ENCODE results near the gene ZFPM1.
"Not testable (repeated sequence)": the region's sequence is repeated elsewhere in the genome, so short reads cannot be mapped to it uniquely, and the experiment has no call there.

The ZFPM1 gene

DNA sequence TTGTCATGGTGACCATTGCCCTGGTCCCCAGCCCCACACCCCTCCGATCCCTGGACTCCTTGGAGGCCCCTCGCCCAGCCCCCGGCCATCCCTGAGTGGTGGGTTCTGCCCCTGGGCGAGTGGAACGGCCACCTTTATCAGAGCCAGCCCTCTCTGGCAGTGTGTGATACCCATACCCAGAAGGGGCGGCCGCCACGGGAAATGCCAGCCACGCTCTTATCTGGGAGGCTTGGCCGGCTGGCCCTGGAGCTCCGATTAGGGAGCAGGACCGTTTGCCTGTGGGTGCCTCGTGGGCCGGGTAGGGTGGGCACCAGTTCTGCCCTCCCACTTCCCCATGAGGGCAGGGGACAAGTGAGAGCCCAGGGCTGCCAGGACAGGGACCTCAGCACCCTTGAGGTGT is 58.8 kb downstream of the ZFPM1 start:
- Histone ChIP-seq H3K9ac (ENCODE audit: low read depth, low read length) (no peak overlapping the region), H3K4me1 (ENCODE audit: control insufficient read depth, insufficient read depth, low read length) (no peaks in the 10 kb centered on the region), H3K4me3 (ENCODE audit: low read length) (no peak overlapping the region), H3K27me3 (ENCODE audit: control insufficient read depth, insufficient read depth, low read length) (no peaks in the 10 kb centered on the region), H3K4me2 (ENCODE audit: low read length) (no peak overlapping the region), H3K9me3 (replicated peaks; ENCODE audit: low read length) (no peaks in the 10 kb centered on the region), H3K36me3 (ENCODE audit: insufficient read depth, low read length) (no peaks in the 10 kb centered on the region)

DNA sequence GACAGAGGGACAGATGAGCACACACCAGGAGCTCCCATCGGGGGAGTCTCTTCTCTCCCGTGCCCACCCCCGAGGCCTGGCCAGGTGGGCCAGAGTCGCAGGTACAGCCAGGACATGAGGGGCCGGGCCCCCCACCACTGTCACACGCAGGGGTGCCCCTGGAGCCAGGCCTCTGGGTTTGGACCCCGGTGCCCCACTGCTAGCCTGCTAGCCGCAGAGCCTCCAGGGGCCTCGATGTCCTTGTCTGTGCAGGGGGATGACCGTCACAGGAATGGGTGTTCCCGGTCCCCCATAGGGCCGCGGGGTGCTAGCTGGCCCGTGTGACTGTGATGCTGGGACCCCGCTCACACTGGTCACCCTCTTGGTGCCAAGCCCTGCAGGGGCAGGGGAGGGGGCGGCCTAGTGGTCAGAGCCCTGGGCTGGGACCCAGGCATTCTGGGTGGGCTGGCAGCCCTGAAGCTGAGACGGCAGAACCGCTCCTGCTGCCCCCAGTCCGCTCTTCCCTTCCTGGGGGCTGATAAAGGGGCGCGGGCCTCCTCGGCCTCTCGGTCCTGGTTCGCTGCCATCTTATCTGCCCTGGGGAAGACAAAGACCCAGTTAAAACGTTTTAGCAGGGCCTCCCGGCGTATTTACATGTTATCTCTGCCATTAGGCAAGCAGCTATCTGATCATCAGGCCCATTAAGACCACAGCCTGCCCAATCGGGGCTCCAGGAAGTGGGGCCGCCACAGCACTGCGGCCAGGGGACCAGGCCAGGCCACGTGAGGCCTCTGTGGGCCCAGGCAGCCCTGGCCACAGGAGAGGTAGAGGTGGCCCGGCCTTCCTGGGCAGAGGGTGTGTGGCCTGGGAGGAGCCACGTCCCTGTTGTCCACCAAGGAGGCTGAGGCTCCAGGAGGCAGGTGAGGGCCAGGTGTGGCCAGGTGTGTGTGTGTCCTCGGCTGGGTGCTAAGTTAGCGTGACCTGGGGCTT is 59.9 kb downstream of the ZFPM1 start:
- Histone ChIP-seq H3K36me3 (ENCODE audit: insufficient read depth, low read length) (no peaks in the 10 kb centered on the region), H3K27me3 (ENCODE audit: control insufficient read depth, insufficient read depth, low read length) (no peaks in the 10 kb centered on the region), H3K4me1 (ENCODE audit: control insufficient read depth, insufficient read depth, low read length) (no peaks in the 10 kb centered on the region), H3K4me3 (ENCODE audit: low read length) (no peak overlapping the region), H3K9me3 (replicated peaks; ENCODE audit: low read length) (no peaks in the 10 kb centered on the region), H3K4me2 (ENCODE audit: low read length) (no peak overlapping the region), H3K9ac (ENCODE audit: low read depth, low read length) (no peak overlapping the region)

DNA sequence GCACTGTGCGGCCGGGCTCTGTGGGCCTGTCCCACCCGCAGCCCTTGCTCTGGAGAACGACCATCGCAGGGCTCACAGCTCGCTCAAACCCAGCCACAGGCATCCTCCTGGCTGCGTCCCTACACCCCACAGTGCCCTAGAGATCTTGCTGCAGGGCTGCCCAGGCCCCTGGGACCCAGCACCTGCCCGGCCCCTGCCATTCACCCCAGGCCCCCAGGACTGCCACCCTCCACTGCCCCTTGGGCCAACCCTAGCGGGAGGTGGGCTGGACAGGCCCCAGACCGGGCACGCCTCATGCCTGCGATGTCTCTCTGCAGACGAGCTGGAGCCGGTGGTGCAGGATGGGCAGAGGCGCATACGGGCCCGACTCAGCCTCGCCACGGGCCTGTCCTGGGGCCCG is 61.0 kb downstream of the ZFPM1 start:
- H3K9me3 ChIP-seq (replicated peaks; ENCODE audit: low read length), result no peaks in the 10 kb centered on the region
- no peaks in the 10 kb centered on the region for H3K4me1 ChIP-seq (ENCODE audit: control insufficient read depth, insufficient read depth, low read length)
- H3K36me3 ChIP-seq (ENCODE audit: insufficient read depth, low read length), result no peaks in the 10 kb centered on the region
- no peak overlapping the region for H3K4me3 ChIP-seq (ENCODE audit: low read length)
- no peak overlapping the region for H3K9ac ChIP-seq (ENCODE audit: low read depth, low read length)
- H3K27me3 ChIP-seq (ENCODE audit: control insufficient read depth, insufficient read depth, low read length), result no peaks in the 10 kb centered on the region
- no peak overlapping the region for H3K4me2 ChIP-seq (ENCODE audit: low read length)

DNA sequence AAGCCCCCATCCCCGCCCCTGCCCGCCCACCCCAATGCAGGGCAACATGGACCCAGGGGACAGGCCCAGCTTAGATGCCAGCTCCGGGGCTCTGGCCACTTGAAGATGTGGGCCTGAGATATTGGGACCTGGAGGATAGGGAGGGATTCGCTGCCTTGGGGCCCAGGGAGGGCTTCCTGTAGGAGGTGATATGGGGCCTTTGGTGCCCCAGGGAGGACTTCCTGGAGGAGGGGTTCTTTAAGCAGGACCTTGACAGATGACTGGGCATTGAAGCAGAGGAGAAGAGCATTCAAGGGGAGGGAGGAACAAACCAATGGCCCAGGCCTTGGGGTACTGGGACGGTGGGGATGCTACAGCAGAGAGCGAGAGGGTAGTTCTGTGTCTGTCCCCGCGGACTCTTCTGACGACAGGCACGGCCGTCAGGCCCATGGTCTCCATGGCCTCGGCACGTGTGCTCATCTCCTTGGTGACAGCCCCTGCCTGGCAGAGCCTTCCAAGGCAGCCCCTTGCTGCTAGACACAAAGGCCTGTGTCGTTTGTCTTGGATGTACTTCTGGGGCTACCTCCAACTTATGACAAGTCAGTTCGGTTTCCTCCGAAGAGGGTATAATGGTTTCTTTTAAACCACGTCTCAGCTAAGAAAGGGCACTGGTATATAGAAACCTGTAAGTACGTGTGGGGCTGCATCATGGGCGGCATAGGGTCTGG is 61.6 kb downstream of the ZFPM1 start:
- H3K9ac ChIP-seq (ENCODE audit: low read depth, low read length), result no peak overlapping the region
- H3K9me3 ChIP-seq (replicated peaks; ENCODE audit: low read length), result no peaks in the 10 kb centered on the region
- H3K36me3 ChIP-seq (ENCODE audit: insufficient read depth, low read length), result no peaks in the 10 kb centered on the region
- no peaks in the 10 kb centered on the region for H3K27me3 ChIP-seq (ENCODE audit: control insufficient read depth, insufficient read depth, low read length)
- H3K4me1 ChIP-seq (ENCODE audit: control insufficient read depth, insufficient read depth, low read length), result no peaks in the 10 kb centered on the region
- H3K4me2 ChIP-seq (ENCODE audit: low read length), result no peak overlapping the region
- H3K4me3 ChIP-seq (ENCODE audit: low read length), result no peak overlapping the region

DNA sequence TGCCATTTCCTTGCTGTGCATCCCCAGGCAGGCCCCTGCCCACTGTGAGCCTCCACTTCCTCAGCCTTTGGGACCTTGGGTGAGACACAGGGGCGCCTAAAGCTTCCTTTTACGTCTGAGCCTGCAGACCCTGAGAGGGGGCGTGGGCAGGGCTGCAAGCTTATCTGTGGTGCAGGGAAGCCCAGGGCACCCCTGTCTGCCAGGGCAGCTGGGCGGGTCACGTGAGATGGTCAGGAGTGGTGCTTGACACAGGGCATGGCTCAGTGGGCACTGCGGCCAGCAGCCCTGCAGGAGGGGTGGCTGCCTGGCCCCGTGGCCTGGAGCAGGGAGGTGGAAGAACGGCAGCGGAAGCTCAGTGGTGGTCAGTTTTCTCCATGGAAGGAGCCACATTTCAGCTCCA is 62.3 kb downstream of the ZFPM1 start:
- H3K27me3 ChIP-seq (ENCODE audit: control insufficient read depth, insufficient read depth, low read length), result no peaks in the 10 kb centered on the region
- H3K36me3 ChIP-seq (ENCODE audit: insufficient read depth, low read length), result no peaks in the 10 kb centered on the region
- no peaks in the 10 kb centered on the region for H3K4me1 ChIP-seq (ENCODE audit: control insufficient read depth, insufficient read depth, low read length)
- H3K4me2 ChIP-seq (ENCODE audit: low read length), result no peak overlapping the region
- no peaks in the 10 kb centered on the region for H3K9me3 ChIP-seq (replicated peaks; ENCODE audit: low read length)
- H3K4me3 ChIP-seq (ENCODE audit: low read length), result no peak overlapping the region
- no peak overlapping the region for H3K9ac ChIP-seq (ENCODE audit: low read depth, low read length)

DNA sequence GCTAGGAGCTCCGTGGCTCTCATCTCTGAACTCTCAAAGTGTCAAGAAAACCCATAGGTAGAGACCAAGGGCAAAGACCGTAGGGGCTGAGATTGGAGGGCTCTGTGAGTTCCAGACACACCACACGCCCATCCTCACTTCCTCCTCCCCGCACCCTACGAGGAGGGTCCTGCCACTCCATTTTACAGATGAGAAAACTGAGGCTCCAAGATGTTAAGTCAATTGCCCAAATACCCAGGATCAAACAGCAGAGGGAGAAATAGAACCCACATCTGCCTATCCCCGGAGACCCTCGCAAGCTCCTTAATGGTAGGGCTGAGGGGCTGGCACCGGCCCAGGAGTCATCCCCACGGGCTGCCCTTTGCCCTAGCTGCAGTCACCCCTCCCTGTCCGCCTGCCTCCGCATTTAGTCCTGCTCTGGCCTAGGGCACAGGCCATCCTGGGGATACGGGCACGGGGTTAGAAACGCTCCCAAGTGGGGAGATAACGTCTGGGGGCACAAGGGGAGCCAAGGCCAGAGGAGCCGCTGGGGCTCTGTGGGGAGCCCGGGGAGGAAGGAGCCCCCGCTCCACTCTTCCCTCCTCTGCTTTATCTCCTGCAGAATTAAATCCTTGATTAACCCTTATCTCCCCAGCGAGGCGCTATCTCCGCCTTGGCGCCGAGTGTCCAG is 63.0 kb downstream of the ZFPM1 start:
- no peaks in the 10 kb centered on the region for H3K27me3 ChIP-seq (ENCODE audit: control insufficient read depth, insufficient read depth, low read length)
- no peaks in the 10 kb centered on the region for H3K9me3 ChIP-seq (replicated peaks; ENCODE audit: low read length)
- no peaks in the 10 kb centered on the region for H3K4me1 ChIP-seq (ENCODE audit: control insufficient read depth, insufficient read depth, low read length)
- H3K36me3 ChIP-seq (ENCODE audit: insufficient read depth, low read length), result no peaks in the 10 kb centered on the region
- no peak overlapping the region for H3K4me2 ChIP-seq (ENCODE audit: low read length)
- H3K9ac ChIP-seq (ENCODE audit: low read depth, low read length), result no peak overlapping the region
- no peak overlapping the region for H3K4me3 ChIP-seq (ENCODE audit: low read length)

DNA sequence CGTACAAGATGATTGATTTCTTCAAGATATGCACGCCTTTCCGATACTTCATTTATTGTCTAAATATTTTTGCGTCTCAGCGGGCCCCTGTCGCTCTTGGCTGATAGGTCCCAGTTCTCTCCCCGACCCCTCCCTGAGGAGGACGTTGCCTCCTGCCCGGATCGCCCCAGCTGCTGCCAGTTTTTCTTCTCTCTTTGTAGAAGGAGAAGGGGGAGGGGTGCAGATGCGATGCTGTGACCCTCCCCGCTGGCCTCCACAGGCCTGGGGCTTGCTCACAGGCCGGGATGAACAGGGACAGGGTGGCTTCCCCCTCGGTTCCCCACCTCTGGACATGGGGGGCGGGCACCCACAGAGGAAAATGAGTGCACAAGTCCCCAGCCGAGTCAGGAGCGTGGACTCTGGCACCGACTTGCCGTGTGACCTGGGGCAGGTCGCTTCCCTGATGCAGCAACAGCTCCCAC is 63.6 kb downstream of the ZFPM1 start:
- Histone ChIP-seq H3K4me1 (ENCODE audit: control insufficient read depth, insufficient read depth, low read length) (no peaks in the 10 kb centered on the region), H3K9me3 (replicated peaks; ENCODE audit: low read length) (no peaks in the 10 kb centered on the region), H3K4me2 (ENCODE audit: low read length) (no peak overlapping the region), H3K27me3 (ENCODE audit: control insufficient read depth, insufficient read depth, low read length) (no peaks in the 10 kb centered on the region), H3K9ac (ENCODE audit: low read depth, low read length) (no peak overlapping the region), H3K4me3 (ENCODE audit: low read length) (no peak overlapping the region), H3K36me3 (ENCODE audit: insufficient read depth, low read length) (no peaks in the 10 kb centered on the region)

DNA sequence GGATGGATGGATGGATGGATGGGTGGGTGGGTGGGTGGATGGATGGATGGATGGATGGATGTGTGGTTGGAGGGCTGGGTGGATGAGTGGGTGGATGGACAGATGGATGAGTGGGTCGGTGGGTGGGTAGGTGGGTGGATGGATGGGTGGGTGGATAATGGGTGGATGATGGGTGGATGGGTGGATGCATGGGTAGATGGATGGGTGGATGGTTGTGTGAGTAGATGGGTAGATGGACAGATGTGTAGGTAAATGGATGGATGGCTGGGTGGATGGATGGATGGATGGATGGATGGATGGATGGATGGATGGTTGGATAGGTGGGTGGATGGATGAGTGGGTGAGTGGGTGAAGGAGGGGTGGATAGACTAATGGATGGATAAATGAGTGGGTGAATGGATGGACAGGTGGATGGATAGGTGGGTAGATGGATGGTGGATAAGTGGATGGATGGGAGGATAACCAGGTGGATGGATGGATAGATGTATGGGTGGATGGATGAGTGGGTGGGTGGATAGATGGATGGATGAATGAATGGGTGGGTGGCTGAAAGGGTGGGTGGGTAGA is 64.2 kb downstream of the ZFPM1 start:
- not testable (repeated sequence) for H3K4me2 ChIP-seq (ENCODE audit: low read length); H3K4me1 ChIP-seq (ENCODE audit: control insufficient read depth, insufficient read depth, low read length); H3K4me3 ChIP-seq (ENCODE audit: low read length); H3K27me3 ChIP-seq (ENCODE audit: control insufficient read depth, insufficient read depth, low read length); H3K9ac ChIP-seq (ENCODE audit: low read depth, low read length); H3K9me3 ChIP-seq (replicated peaks; ENCODE audit: low read length); H3K36me3 ChIP-seq (ENCODE audit: insufficient read depth, low read length)

DNA sequence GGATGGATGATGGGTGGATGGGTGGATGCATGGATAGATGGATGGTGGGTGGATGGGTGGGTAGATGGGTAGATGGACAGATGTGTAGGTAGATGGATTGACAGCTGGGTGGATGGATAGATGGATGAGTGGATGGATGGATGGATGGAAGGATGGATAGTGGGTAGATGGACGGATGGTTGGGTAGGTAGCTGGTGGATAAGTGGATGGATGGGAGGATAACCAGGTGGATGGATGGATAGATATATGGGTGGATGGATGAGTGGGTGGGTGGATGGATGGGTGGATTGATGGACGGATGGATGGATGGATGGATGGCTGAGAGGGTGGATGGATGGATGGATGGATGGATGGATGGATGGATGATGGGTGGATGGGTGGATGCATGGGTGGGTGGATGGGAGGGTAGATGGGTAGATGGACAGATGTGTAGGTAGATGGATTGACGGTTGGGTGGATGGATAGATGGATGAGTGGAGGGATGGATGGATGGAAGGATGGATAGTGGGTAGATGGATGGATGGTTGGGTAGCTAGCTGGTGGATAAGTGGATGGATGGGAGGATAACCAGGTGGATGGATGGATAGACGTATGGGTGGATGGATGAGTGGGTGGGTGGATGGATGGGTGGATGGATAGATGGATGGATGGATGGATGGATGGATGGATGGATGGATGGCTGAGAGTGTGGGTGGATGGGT is 65.5 kb downstream of the ZFPM1 start:
- H3K9ac ChIP-seq (ENCODE audit: low read depth, low read length); H3K9me3 ChIP-seq (replicated peaks; ENCODE audit: low read length); H3K4me1 ChIP-seq (ENCODE audit: control insufficient read depth, insufficient read depth, low read length); H3K36me3 ChIP-seq (ENCODE audit: insufficient read depth, low read length); H3K4me2 ChIP-seq (ENCODE audit: low read length); H3K4me3 ChIP-seq (ENCODE audit: low read length): not testable (repeated sequence)
- H3K27me3 ChIP-seq (ENCODE audit: control insufficient read depth, insufficient read depth, low read length), result peaks cover 17% of the 10 kb centered on the region

DNA sequence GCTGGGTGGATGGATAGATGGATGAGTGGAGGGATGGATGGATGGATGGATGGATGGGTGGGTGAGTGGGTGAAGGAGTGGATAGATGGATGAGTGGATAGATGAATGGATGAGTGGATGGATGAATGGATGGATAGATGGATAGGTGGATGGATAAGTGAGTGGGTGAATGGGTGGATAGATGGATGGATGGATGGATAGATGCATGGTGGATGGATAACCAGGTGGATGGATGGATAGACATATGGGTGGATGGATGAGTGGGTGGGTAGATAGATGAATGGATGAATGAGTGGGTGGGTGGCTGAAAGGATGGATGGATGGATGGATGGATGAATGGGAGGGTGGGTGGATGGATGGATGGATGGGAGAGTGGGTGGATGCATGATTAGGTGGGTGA is 66.2 kb downstream of the ZFPM1 start:
- Histone ChIP-seq H3K36me3 (ENCODE audit: insufficient read depth, low read length) (no peaks in the 10 kb centered on the region), H3K9me3 (replicated peaks; ENCODE audit: low read length) (no peaks in the 10 kb centered on the region), H3K9ac (ENCODE audit: low read depth, low read length) (no peak overlapping the region), H3K4me2 (ENCODE audit: low read length) (no peak overlapping the region), H3K4me3 (ENCODE audit: low read length) (no peak overlapping the region), H3K4me1 (ENCODE audit: control insufficient read depth, insufficient read depth, low read length) (no peaks in the 10 kb centered on the region), H3K27me3 (ENCODE audit: control insufficient read depth, insufficient read depth, low read length) (peaks cover 24% of the 10 kb centered on the region)

All from skeletal muscle satellite cell (primary cell).